DOHH2 (cell line): ENCODE results near the gene EXTL2.

Experiments
- H3F3A ChIP-seq: fragments of 200-600 bp; sonication (generic), shearing (Covaris generic); 2 replicates; pipeline ENCODE4 v1.6.0; 2016; ENCODE audit warnings: antibody characterized with exemption, mild to moderate bottlenecking; ENCODE audit not compliant: control insufficient read depth, insufficient read depth
- H3K27ac ChIP-seq: fragments of 200-600 bp; sonication (generic); 2 replicates; pipeline ENCODE4 v1.5.1; 2014; ENCODE audit warnings: low read depth, mild to moderate bottlenecking, low read length, moderate library complexity
- H3K27me3 ChIP-seq: fragments of 200-600 bp; sonication (generic); 2 replicates; pipeline ENCODE4 v1.6.1; 2014; ENCODE audit warnings: mild to moderate bottlenecking, low read length, mixed read lengths; ENCODE audit not compliant: control insufficient read depth
- H3K36me3 ChIP-seq: fragments of 200-600 bp; sonication (generic); 2 replicates; pipeline ENCODE4 v1.6.1; 2014; ENCODE audit warnings: mild to moderate bottlenecking, low read length, moderate library complexity, mixed read lengths; ENCODE audit not compliant: control insufficient read depth
- H3K4me1 ChIP-seq: fragments of 200-600 bp; sonication (generic); 2 replicates; pipeline ENCODE4 v1.6.1; 2014; ENCODE audit warnings: mild to moderate bottlenecking, low read length, mixed read lengths; ENCODE audit not compliant: control insufficient read depth
- H3K4me2 ChIP-seq: fragments of 200-600 bp; sonication (generic); 2 replicates; pipeline ENCODE4 v1.6.0; 2014; ENCODE audit warnings: mild to moderate bottlenecking, low read length, moderate library complexity
- H3K4me3 ChIP-seq: fragments of 200-600 bp; sonication (generic); 2 replicates; pipeline ENCODE4 v1.5.1; 2014; ENCODE audit warnings: mild to moderate bottlenecking, low read length, mixed read lengths
- H3K79me2 ChIP-seq: fragments of 200-600 bp; sonication (generic); 2 replicates; pipeline ENCODE4 v1.6.1; 2014; ENCODE audit warnings: mild to moderate bottlenecking, low read length, mixed read lengths; ENCODE audit not compliant: control insufficient read depth
- H3K9me2 ChIP-seq: fragments of 200-600 bp; sonication (generic); replicated peaks from 2 replicates; pipeline ENCODE4 v1.6.1; 2014; ENCODE audit warnings: mild to moderate bottlenecking, low read length, mixed read lengths; ENCODE audit not compliant: control insufficient read depth
- H3K9me3 ChIP-seq: fragments of 200-600 bp; sonication (generic); 2 replicates; pipeline ENCODE4 v1.6.1; 2014; ENCODE audit warnings: antibody characterized with exemption, low read length, mixed read lengths; ENCODE audit not compliant: control insufficient read depth, insufficient read depth
- H4K20me1 ChIP-seq: fragments of 200-600 bp; sonication (generic); 2 replicates; pipeline ENCODE4 v1.6.0; 2014; ENCODE audit warnings: low read depth, mild to moderate bottlenecking, antibody characterized with exemption, low read length, moderate library complexity; ENCODE audit not compliant: control insufficient read depth, insufficient read depth
- CTCF ChIP-seq: fragments of 200-600 bp; sonication (generic); IDR thresholded peaks from one replicate; pipeline ENCODE4 v1.5.1; 2014; ENCODE audit warnings: antibody characterized with exemption, mild to moderate bottlenecking, low read depth, low read length; ENCODE audit not compliant: poor library complexity, severe bottlenecking
- EZH2phosphoT487 ChIP-seq: fragments of 200-600 bp; sonication (generic); IDR thresholded peaks from 2 replicates; pipeline ENCODE4 v1.6.1; 2017; ENCODE audit warnings: borderline replicate concordance, mild to moderate bottlenecking, antibody characterized with exemption, low read length, moderate library complexity, mixed read lengths

Gene EXTL2

GRCh38 chr1:100927276-100927675 is 32.6 kb upstream of the EXTL2 start:
- H3K36me3 ChIP-seq: peaks cover 26% of the 10 kb centered on the region
- no peaks in the 10 kb centered on the region for H3K9me2 ChIP-seq
- no peak for TF ChIP-seq CTCF
- no peak for TF ChIP-seq EZH2phosphoT487
- H3K27ac ChIP-seq: no peak overlapping the region
- H3K4me1 ChIP-seq: no peaks in the 10 kb centered on the region
- no peaks in the 10 kb centered on the region for H3K27me3 ChIP-seq
- no peaks in the 10 kb centered on the region for H3K79me2 ChIP-seq
- no peaks in the 10 kb centered on the region for H3F3A ChIP-seq
- no peak overlapping the region for H3K4me2 ChIP-seq
- H3K4me3 ChIP-seq: no peak overlapping the region
- H4K20me1 ChIP-seq: no peaks in the 10 kb centered on the region
- no peaks in the 10 kb centered on the region for H3K9me3 ChIP-seq

GRCh38 chr1:100926240-100926639 is 31.6 kb upstream of the EXTL2 start:
- Histone ChIP-seq H3K4me1 (no peaks in the 10 kb centered on the region), H3K4me3 (no peak overlapping the region), H3F3A (no peaks in the 10 kb centered on the region), H3K9me3 (no peaks in the 10 kb centered on the region), H4K20me1 (no peaks in the 10 kb centered on the region), H3K27ac (no peak overlapping the region), H3K27me3 (no peaks in the 10 kb centered on the region), H3K79me2 (no peaks in the 10 kb centered on the region), H3K36me3 (peaks cover 32% of the 10 kb centered on the region), H3K4me2 (no peak overlapping the region), H3K9me2 (no peaks in the 10 kb centered on the region)
- TF ChIP-seq EZH2phosphoT487: no peak
- TF ChIP-seq CTCF: no peak

- no peak overlapping the region for H3K27ac ChIP-seq
- H3K79me2 ChIP-seq: no peaks in the 10 kb centered on the region
- no peaks in the 10 kb centered on the region for H3K27me3 ChIP-seq
- peaks cover 6% of the 10 kb centered on the region; the same call in 1 of the 2 replicates for H3F3A ChIP-seq
- no peak overlapping the region for H3K4me2 ChIP-seq
- H3K4me1 ChIP-seq: no peaks in the 10 kb centered on the region
- peaks cover 32% of the 10 kb centered on the region for H3K36me3 ChIP-seq
- H4K20me1 ChIP-seq: no peaks in the 10 kb centered on the region
- H3K9me3 ChIP-seq: no peaks in the 10 kb centered on the region
- no peak overlapping the region for H3K4me3 ChIP-seq
- TF ChIP-seq CTCF (no peak), EZH2phosphoT487 (no peak)
- H3K9me2 ChIP-seq: no peaks in the 10 kb centered on the region
These were observed 30.3 kb upstream of the EXTL2 start for GRCh38 chr1:100924991-100925390.

- no peak for TF ChIP-seq CTCF
- peaks cover 32% of the 10 kb centered on the region for H3K36me3 ChIP-seq
- H4K20me1 ChIP-seq: no peaks in the 10 kb centered on the region
- no peaks in the 10 kb centered on the region for H3K9me3 ChIP-seq
- H3K4me1 ChIP-seq: no peaks in the 10 kb centered on the region
- H3F3A ChIP-seq: peaks cover 6% of the 10 kb centered on the region; the same call in 1 of the 2 replicates
- no peaks in the 10 kb centered on the region for H3K79me2 ChIP-seq
- H3K9me2 ChIP-seq: no peaks in the 10 kb centered on the region
- H3K4me2 ChIP-seq: no peak overlapping the region
- H3K4me3 ChIP-seq: no peak overlapping the region
- no peaks in the 10 kb centered on the region for H3K27me3 ChIP-seq
- no peak overlapping the region for H3K27ac ChIP-seq
These were observed 29.6 kb upstream of the EXTL2 start for GRCh38 chr1:100924212-100924611.
